Spleen (tissue), 11 donors: ENCODE measurements around the gene MOB3A. TPM values are rescaled to one million over a fixed set of nuclear protein-coding genes. Genes with fewer than 3 reads are reported as not detected.

ENCODE experiments used
- DNase-seq: peaks from one replicate; pipeline ENCODE4 v3.0.0-alpha.2; 2020
- H3K27ac ChIP-seq, 8 donors: fragments of 200-600 bp; sonication (generic) in 7 of 8; 1 replicate in 4 of 8; 2 replicates in 4 of 8; pipeline versions ENCODE4 v1.5.0 to v1.8.0; 2016 to 2021; ENCODE audit warnings: inconsistent platforms in 4 of 8, mild to moderate bottlenecking in 4 of 8, moderate library complexity in 1 of 8
- H3K27me3 ChIP-seq, 7 donors: fragments of 200-600 bp; sonication (generic) in 6 of 7; replicated peaks in 1 of 7; 1 replicate in 4 of 7; 2 replicates in 3 of 7; pipeline versions ENCODE4 v1.5.0 to v1.8.0; 2016 to 2021; ENCODE audit warnings: inconsistent platforms in 3 of 7, mild to moderate bottlenecking in 1 of 7
- H3K36me3 ChIP-seq, 6 donors: fragments of 200-600 bp; sonication (generic) in 5 of 6; 1 replicate in 4 of 6; 2 replicates in 2 of 6; pipeline versions ENCODE4 v1.5.0 to v1.8.0; 2016 to 2021; ENCODE audit warnings: inconsistent platforms in 2 of 6
- H3K4me1 ChIP-seq, 6 donors: fragments of 200-600 bp; sonication (generic) in 5 of 6; 1 replicate in 3 of 6; 2 replicates in 3 of 6; pipeline versions ENCODE4 v1.5.0 to v1.8.0; 2016 to 2021; ENCODE audit warnings: inconsistent platforms in 3 of 6
- H3K4me3 ChIP-seq, 8 donors: fragments of 200-600 bp; sonication (generic) in 7 of 8; 1 replicate in 4 of 8; 2 replicates in 4 of 8; pipeline versions ENCODE4 v1.5.0 to v1.8.0; 2016 to 2021; ENCODE audit warnings: inconsistent platforms in 4 of 8, mild to moderate bottlenecking in 4 of 8, moderate library complexity in 2 of 8
- H3K9me3 ChIP-seq, 8 donors: fragments of 200-600 bp; sonication (generic) in 7 of 8; 1 replicate in 4 of 8; 2 replicates in 4 of 8; pipeline versions ENCODE4 v1.5.0 to v1.8.0; 2016 to 2021; ENCODE audit warnings: inconsistent platforms in 4 of 8
- POLR2A ChIP-seq, 3 donors: fragments of 450-650 bp; IDR thresholded peaks; one replicate each; pipeline ENCODE4 v1.5.1; 2017; ENCODE audit warnings: antibody characterized with exemption in 3 of 3, mild to moderate bottlenecking in 1 of 3
- POLR2AphosphoS5 ChIP-seq, 3 donors: sonication (generic); formaldehyde crosslinking; IDR thresholded peaks; one replicate each; pipeline ENCODE4 v1.5.1; 2017; ENCODE audit warnings: antibody characterized with exemption in 3 of 3
- WGBS, 5 donors: extraction: QIAGEN DNeasy Blood & Tissue Kit in 3 of 5; methylation state at CpG; one replicate each; pipeline versions ENCODE4 v1.1.5 to v1.1.7; 2013 to 2018; 5-methylcytosine and 5-hydroxymethylcytosine counted together
- intact Hi-C: fragments of 100-400 bp; cut with DNase I; formaldehyde crosslinking; loops from one replicate; pipeline ENCODE4 v1.15.0; 2023; ENCODE audit warnings: low total_unique reads
- polyA plus RNA-seq, 3 donors: library from polyadenylated mRNA; stranded (reverse); fragments of 200-250 nt; gene quantifications; one replicate each; pipeline ENCODE4 v1.2.1, GENCODE V29; 2013
- small RNA-seq, 4 donors: library from RNA; depleted of rRNA; stranded (forward); fragments of <200 nt; gene quantifications; one replicate each; pipeline ENCODE3, GENCODE V24; 2016
- total RNA-seq, 7 donors: library from RNA; depleted of rRNA in 3 of 7; stranded (reverse); fragments of >200 nt in 3 of 7; fragmentation: NEBNext Ultra II Directional in 4 of 7; extraction: Animal tissue kit (Norgen Biotek cat#: 25700) in 4 of 7; gene quantifications; one replicate each; pipeline versions ENCODE4 v1.1.0 to v1.2.1, GENCODE V29; 2016 to 2021
- TF ChIP-seq, protein P1 (sequence below), 11 experiments: fragments of 200-600 bp in 7 of 11; fragments of 450-650 bp in 4 of 11; sonication (generic) in 4 of 11; IDR thresholded peaks in 8 of 11; conservative IDR thresholded peaks in 3 of 11; 1 replicate in 7 of 11; 2 replicates in 4 of 11; pipeline versions ENCODE4 v1.4.0 to v1.8.0; 2016 to 2021; ENCODE audit warnings: antibody characterized with exemption in 11 of 11, inconsistent platforms in 4 of 11, mild to moderate bottlenecking in 1 of 11
- donor health status: healthy with polysubstance abuse.
- donor health status: DM: no; HTN: no; CAD: no; lungs with moderate emphysema.
- donor health status: DM: no; HTN: no; CAD: no.
- donor health status: Bipolar disorder and iron deficiency.
- donor health status: healthy.
- donor health status: DM: no; HTN: no; CAD: no.
- donor health status: DM: yes; HTN: yes; CAD: no.

MOB3A gene
- total and polyA plus RNA-seq, 10 donors, result 24.2 to 161 (median 103) TPM

GRCh38 chr19:2021453-2022140 is 74.5 kb downstream of the MOB3A start:
- TF ChIP-seq POLR2A (IDR thresholded peaks at IDR 0.05) (no peak), POLR2AphosphoS5 (IDR thresholded peaks at IDR 0.05) (no peak)
- TF ChIP-seq, protein P1, sequence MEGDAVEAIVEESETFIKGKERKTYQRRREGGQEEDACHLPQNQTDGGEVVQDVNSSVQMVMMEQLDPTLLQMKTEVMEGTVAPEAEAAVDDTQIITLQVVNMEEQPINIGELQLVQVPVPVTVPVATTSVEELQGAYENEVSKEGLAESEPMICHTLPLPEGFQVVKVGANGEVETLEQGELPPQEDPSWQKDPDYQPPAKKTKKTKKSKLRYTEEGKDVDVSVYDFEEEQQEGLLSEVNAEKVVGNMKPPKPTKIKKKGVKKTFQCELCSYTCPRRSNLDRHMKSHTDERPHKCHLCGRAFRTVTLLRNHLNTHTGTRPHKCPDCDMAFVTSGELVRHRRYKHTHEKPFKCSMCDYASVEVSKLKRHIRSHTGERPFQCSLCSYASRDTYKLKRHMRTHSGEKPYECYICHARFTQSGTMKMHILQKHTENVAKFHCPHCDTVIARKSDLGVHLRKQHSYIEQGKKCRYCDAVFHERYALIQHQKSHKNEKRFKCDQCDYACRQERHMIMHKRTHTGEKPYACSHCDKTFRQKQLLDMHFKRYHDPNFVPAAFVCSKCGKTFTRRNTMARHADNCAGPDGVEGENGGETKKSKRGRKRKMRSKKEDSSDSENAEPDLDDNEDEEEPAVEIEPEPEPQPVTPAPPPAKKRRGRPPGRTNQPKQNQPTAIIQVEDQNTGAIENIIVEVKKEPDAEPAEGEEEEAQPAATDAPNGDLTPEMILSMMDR (IDR thresholded peaks at IDR 0.05 in 8 of 11, conservative IDR thresholded peaks at IDR 0.05 in 3 of 11), result no peak
- Histone ChIP-seq H3K27ac (no peak overlapping the region), H3K9me3 (peaks cover 0 to 6% (median 0%) of the 10 kb centered on the region in 8 donors), H3K36me3 (no peaks in the 10 kb centered on the region), H3K27me3 (no peaks in the 10 kb centered on the region), H3K4me1 (peaks cover 5 to 26% (median 15%) of the 10 kb centered on the region in 6 donors), H3K4me3 (no peak overlapping the region)
- intact Hi-C loops, result no loop called here
- 77 to 94% (median 80%) methylated on average over 3 to 4 of the region's 4 CpGs for WGBS, 5 donors
- DNase-seq, result no peak

Small RNA genes lying within 50 kb of the gene (small RNA-seq; reads per million reads assigned to genes)
- 0 reads per million in 4 donors for gene AC007136.1

Other genes with a start within 250 kb of the MOB3A start
- 10 to 100 TPM; 35.7 to 88.1 (median 59.2) TPM for gene REXO1, start 247.8 kb downstream of the MOB3A start, total RNA-seq
- 10 to 100 TPM; 13.4 to 52.3 (median 27.4) TPM for gene REXO1, start 247.8 kb downstream of the MOB3A start, polyA plus RNA-seq
- gene KLF16, start 232.7 kb downstream of the MOB3A start, total RNA-seq, result 10 to 100 TPM; 12.9 to 39.0 (median 29.5) TPM
- gene KLF16, start 232.7 kb downstream of the MOB3A start, polyA plus RNA-seq, result 10 to 100 TPM in 1 of 3 donors, 1 to 10 TPM in 2; 7.1 to 19.5 (median 8.1) TPM
- 100 to 1,000 TPM in 2 of 7 donors, 10 to 100 TPM in 5; 73.4 to 104 (median 83.0) TPM for gene ABHD17A, start 210.8 kb downstream of the MOB3A start, total RNA-seq
- 100 to 1,000 TPM in 1 of 3 donors, 10 to 100 TPM in 2; 80.4 to 107 (median 88.1) TPM for gene ABHD17A, start 210.8 kb downstream of the MOB3A start, polyA plus RNA-seq
- 10 to 100 TPM in 2 of 7 donors, 1 to 10 TPM in 5; 6.4 to 11.0 (median 8.3) TPM for gene ADAT3, start 190.9 kb downstream of the MOB3A start, total RNA-seq
- 1 to 10 TPM; 3.2 to 9.4 (median 4.0) TPM for gene ADAT3, start 190.9 kb downstream of the MOB3A start, polyA plus RNA-seq
- gene SCAMP4, start 190.9 kb downstream of the MOB3A start, total RNA-seq, result 10 to 100 TPM; 45.4 to 92.2 (median 53.6) TPM
- 10 to 100 TPM; 13.0 to 29.9 (median 17.9) TPM for gene SCAMP4, start 190.9 kb downstream of the MOB3A start, polyA plus RNA-seq
- gene CSNK1G2, start 155.2 kb downstream of the MOB3A start, total RNA-seq, result 100 to 1,000 TPM in 3 of 7 donors, 10 to 100 TPM in 4; 72.2 to 115 (median 88.6) TPM
- 100 to 1,000 TPM in 1 of 3 donors, 10 to 100 TPM in 2; 52.5 to 120 (median 99.1) TPM for gene CSNK1G2, start 155.2 kb downstream of the MOB3A start, polyA plus RNA-seq
- 10 to 100 TPM; 47.6 to 77.1 (median 65.5) TPM for gene BTBD2, start 80.6 kb downstream of the MOB3A start, total RNA-seq
- 10 to 100 TPM; 29.1 to 53.0 (median 31.2) TPM for gene BTBD2, start 80.6 kb downstream of the MOB3A start, polyA plus RNA-seq
- 100 to 1,000 TPM; 212 to 389 (median 265) TPM for gene MKNK2, start 45.1 kb downstream of the MOB3A start, total RNA-seq
- gene MKNK2, start 45.1 kb downstream of the MOB3A start, polyA plus RNA-seq, result 100 to 1,000 TPM in 1 of 3 donors, 10 to 100 TPM in 2; 88.2 to 154 (median 90.0) TPM
- gene IZUMO4, start 589 bp upstream of the MOB3A start, total RNA-seq, result 1 to 10 TPM; 1.9 to 5.8 (median 3.7) TPM
- gene IZUMO4, start 589 bp upstream of the MOB3A start, polyA plus RNA-seq, result 10 to 100 TPM; 13.6 to 25.9 (median 16.7) TPM
- gene AP3D1, start 55.2 kb upstream of the MOB3A start, total RNA-seq, result 100 to 1,000 TPM in 4 of 7 donors, 10 to 100 TPM in 3; 89.3 to 112 (median 100) TPM
- 10 to 100 TPM; 32.8 to 80.1 (median 43.2) TPM for gene AP3D1, start 55.2 kb upstream of the MOB3A start, polyA plus RNA-seq
- gene DOT1L, start 67.6 kb upstream of the MOB3A start, total RNA-seq, result 10 to 100 TPM; 19.5 to 53.2 (median 36.4) TPM
- 10 to 100 TPM in 1 of 3 donors, 1 to 10 TPM in 2; 3.9 to 20.8 (median 7.5) TPM for gene DOT1L, start 67.6 kb upstream of the MOB3A start, polyA plus RNA-seq
- 10 to 100 TPM; 37.7 to 66.6 (median 45.6) TPM for gene PLEKHJ1, start 140.0 kb upstream of the MOB3A start, total RNA-seq
- gene PLEKHJ1, start 140.0 kb upstream of the MOB3A start, polyA plus RNA-seq, result 100 to 1,000 TPM in 1 of 3 donors, 10 to 100 TPM in 2; 78.5 to 117 (median 91.8) TPM
- gene SF3A2, start 140.5 kb upstream of the MOB3A start, total RNA-seq, result 10 to 100 TPM; 28.5 to 79.7 (median 66.6) TPM
- gene SF3A2, start 140.5 kb upstream of the MOB3A start, polyA plus RNA-seq, result 10 to 100 TPM; 35.1 to 50.4 (median 37.7) TPM
- 1 to 10 TPM in 4 of 7 donors, under 1 TPM in 3; 0.79 to 5.7 (median 2.1) TPM for gene AMH, start 153.0 kb upstream of the MOB3A start, total RNA-seq
- gene AMH, start 153.0 kb upstream of the MOB3A start, polyA plus RNA-seq, result 1 to 10 TPM in 1 of 3 donors, under 1 TPM in 2; 0.20 to 1.2 (median 0.58) TPM
- 1 to 10 TPM; 1.2 to 4.8 (median 3.4) TPM for gene JSRP1, start 160.1 kb upstream of the MOB3A start, total RNA-seq
- gene JSRP1, start 160.1 kb upstream of the MOB3A start, polyA plus RNA-seq, result 1 to 10 TPM; 1.2 to 3.0 (median 2.8) TPM
- gene PEAK3, start 185.8 kb upstream of the MOB3A start, total RNA-seq, result 10 to 100 TPM in 2 of 7 donors, 1 to 10 TPM in 5; 5.7 to 17.4 (median 6.8) TPM
- gene PEAK3, start 185.8 kb upstream of the MOB3A start, polyA plus RNA-seq, result under 1 TPM; 0.30 to 0.93 (median 0.50) TPM
- gene LINGO3, start 211.8 kb upstream of the MOB3A start, total RNA-seq, result 1 to 10 TPM in 2 of 7 donors, under 1 TPM in 5; 0.26 to 2.6 (median 0.70) TPM
- 1 to 10 TPM in 1 of 3 donors, under 1 TPM in 2; 0.43 to 1.2 (median 0.82) TPM for gene LINGO3, start 211.8 kb upstream of the MOB3A start, polyA plus RNA-seq
- gene LSM7, start 232.3 kb upstream of the MOB3A start, total RNA-seq, result 100 to 1,000 TPM in 3 of 7 donors, 10 to 100 TPM in 4; 60.7 to 131 (median 82.8) TPM
- gene LSM7, start 232.3 kb upstream of the MOB3A start, polyA plus RNA-seq, result 100 to 1,000 TPM; 435 to 524 (median 459) TPM
- gene SPPL2B, start 232.4 kb upstream of the MOB3A start, total RNA-seq, result 10 to 100 TPM; 69.7 to 96.4 (median 79.3) TPM
- gene SPPL2B, start 232.4 kb upstream of the MOB3A start, polyA plus RNA-seq, result 100 to 1,000 TPM in 1 of 3 donors, 10 to 100 TPM in 2; 40.5 to 111 (median 72.4) TPM